BJ (cell line): Measurements from ENCODE around the gene MKI67. TPM values are rescaled to one million over a fixed set of nuclear protein-coding genes. Genes with fewer than 3 reads are reported as not detected.

Source experiments
- CTCF ChIA-PET: fragments of 350-600 bp; formaldehyde crosslinking; extraction: SDS; loops from one replicate; lab custom pipeline; 2021; ENCODE audit warnings: antibody characterized with exemption, inconsistent platforms; lab: Yijun Ruan, JAX
- POLR2A ChIA-PET: fragments of 300-600 bp; sonication (Branson Sonifier 250); formaldehyde crosslinking; extraction: SDS; loops from one replicate; lab custom pipeline; 2021; ENCODE audit warnings: antibody characterized with exemption; lab: Charles Lee
- DNase-seq: peaks from one replicate; pipeline ENCODE4 v3.0.0-alpha.2; 2011; ENCODE audit warnings: low read depth
- H3K27me3 ChIP-seq: 2 replicates; pipeline ENCODE4 v1.6.0; 2011; ENCODE audit warnings: low read length; ENCODE audit not compliant: control insufficient read depth, insufficient read depth
- H3K36me3 ChIP-seq: 2 replicates; pipeline ENCODE4 v1.5.1; 2011; ENCODE audit warnings: low read length; ENCODE audit not compliant: control insufficient read depth, insufficient read depth
- H3K4me3 ChIP-seq: 2 replicates; pipeline ENCODE4 v1.5.1; 2011; ENCODE audit warnings: low read depth, mild to moderate bottlenecking, control low read depth, low read length
- CTCF ChIP-seq: IDR thresholded peaks from 2 replicates; pipeline ENCODE4 v1.5.1; 2011; ENCODE audit warnings: low read depth, mild to moderate bottlenecking, control low read depth, inconsistent platforms, low read length, moderate library complexity; ENCODE audit not compliant: insufficient read depth
- polyA plus RNA-seq: library from polyadenylated mRNA; depleted of rRNA; stranded (reverse); fragments of >200 nt; gene quantifications from 2 replicates; pipeline ENCODE4 v1.2.3, GENCODE V29; 2011

Gene MKI67
- polyA plus RNA-seq, 1 experiment: 11.8 TPM

DNA sequence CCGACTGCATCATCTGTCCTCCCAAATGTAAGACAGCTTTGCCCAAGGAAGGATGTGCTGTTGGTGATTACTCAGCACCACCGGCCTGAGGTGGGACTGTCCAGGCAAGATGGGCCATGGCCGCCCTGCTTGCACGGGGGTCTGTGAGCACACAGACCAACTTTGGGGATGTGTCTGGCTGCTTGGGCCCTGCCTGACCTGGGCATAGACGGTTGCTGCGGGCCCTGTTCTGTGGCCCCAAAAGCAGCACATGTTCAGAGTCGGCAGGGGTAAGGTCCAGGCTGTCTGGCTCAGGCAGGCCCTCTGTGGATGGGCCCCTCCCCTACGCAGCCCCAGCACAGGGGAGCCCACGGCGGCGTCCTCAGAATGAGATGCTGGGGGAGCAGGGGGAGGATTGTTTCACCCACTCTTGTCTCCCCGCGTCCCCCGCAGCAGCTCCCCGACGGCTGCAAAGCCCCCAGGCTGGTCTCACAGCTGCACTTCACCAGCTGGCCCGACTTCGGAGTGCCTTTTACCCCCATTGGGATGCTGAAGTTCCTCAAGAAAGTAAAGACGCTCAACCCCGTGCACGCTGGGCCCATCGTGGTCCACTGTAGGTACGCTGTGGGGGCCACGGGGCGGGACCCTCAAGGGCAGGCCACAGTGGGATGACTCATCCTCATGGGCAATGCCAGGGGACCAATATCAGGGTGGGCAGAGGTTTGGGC, 58.4 kb downstream of the MKI67 start:
- DNase-seq: no peak
- ChIA-PET POLR2A (no interaction called here), CTCF (interaction anchor here (0.8 to 10.1 kb wide), 6 partner anchors 11 to 162 kb away, joined by 4 to 160 read pairs (median 17); partner anchors contain the start of gene PTPRE)
- no peak overlapping the region for H3K4me3 ChIP-seq
- TF ChIP-seq CTCF: no peak
- H3K27me3 ChIP-seq: no peaks in the 10 kb centered on the region; the same call in 1 of the 2 replicates
- no peaks in the 10 kb centered on the region for H3K36me3 ChIP-seq

DNA sequence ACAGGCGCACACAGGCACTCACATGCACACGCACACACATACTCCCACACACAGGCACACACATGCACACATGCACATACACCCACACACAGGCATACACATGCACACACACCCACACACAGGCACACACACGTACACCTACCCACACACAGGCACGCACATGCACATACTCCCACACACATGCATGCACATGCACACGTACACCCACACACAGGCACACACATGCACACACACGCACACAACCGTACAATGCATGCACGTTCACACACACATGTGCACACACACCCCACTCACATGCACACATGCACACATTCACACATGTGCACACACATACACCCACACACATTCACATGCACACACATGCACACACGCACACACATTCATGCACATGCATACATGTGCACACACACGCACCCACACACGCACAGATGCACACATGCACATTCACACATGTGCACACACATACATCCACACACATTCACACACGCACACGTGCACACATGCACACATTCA, 59.3 kb downstream of the MKI67 start:
- no peak overlapping the region for H3K4me3 ChIP-seq
- H3K36me3 ChIP-seq: no peaks in the 10 kb centered on the region
- POLR2A ChIA-PET: no interaction called here
- TF ChIP-seq CTCF: no peak
- DNase-seq: no peak
- no peaks in the 10 kb centered on the region for H3K27me3 ChIP-seq
- CTCF ChIA-PET: no interaction called here

DNA sequence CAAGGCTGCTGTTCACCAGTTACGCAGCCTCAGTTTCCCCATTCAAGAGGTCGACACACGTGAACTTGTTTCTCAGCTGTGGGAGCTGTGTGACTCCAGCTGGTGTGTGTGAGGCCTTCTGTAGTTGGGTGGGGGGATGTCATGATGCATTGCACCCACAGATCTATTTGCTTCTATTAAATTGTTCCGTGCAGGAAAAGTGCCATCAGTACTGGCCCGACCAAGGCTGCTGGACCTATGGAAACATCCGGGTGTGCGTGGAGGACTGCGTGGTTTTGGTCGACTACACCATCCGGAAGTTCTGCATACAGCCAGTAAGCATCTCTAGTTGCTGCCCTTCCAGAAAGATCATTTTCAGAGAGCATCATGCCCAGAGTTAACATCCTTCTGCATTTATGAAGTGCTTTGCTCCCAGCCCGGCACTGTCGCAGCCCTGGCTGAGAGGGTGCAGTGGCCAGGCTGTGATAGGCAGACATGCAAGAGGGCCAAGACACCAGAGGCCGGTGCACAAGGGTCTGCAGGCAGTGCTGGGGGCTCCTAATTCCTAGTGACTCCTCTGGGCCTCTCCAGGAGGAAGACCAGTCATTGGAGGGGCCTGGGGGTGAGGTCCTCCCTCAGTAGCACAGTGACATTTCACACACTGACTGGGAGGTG, 60.2 kb downstream of the MKI67 start:
- no peak for TF ChIP-seq CTCF
- POLR2A ChIA-PET: no interaction called here
- CTCF ChIA-PET: interaction anchor here (1.5 kb wide), 1 partner anchor 31 kb away, joined by 10 read pairs; no protein-coding TSS in a partner anchor

GRCh38 chr10:128064970-128065580, 61.1 kb downstream of the MKI67 start:
- Histone ChIP-seq H3K36me3 (no peaks in the 10 kb centered on the region), H3K4me3 (no peak overlapping the region), H3K27me3 (no peaks in the 10 kb centered on the region)
- no peak for DNase-seq
- TF ChIP-seq CTCF: no peak
- CTCF ChIA-PET: interaction anchor here (1.2 to 2.1 kb wide), 3 partner anchors 13 to 30 kb away, joined by 3 to 10 read pairs (median 4); no protein-coding TSS in a partner anchor
- POLR2A ChIA-PET: no interaction called here

More for the DNA sequence above, 60.2 kb downstream of the MKI67 start:
- Histone ChIP-seq H3K4me3 (no peak overlapping the region), H3K36me3 (no peaks in the 10 kb centered on the region), H3K27me3 (no peaks in the 10 kb centered on the region)
- DNase-seq: no peak
